HG03108 (cell line): ENCODE measurements around the gene PCDH10.

Experiments
- ATAC-seq: cut with Tn5 transposase; IDR thresholded peaks from one replicate; pipeline ENCODE4 v1.9.1; 2021; ENCODE audit warnings: moderate library complexity; ENCODE audit not compliant: unreplicated experiment

Gene PCDH10

DNA sequence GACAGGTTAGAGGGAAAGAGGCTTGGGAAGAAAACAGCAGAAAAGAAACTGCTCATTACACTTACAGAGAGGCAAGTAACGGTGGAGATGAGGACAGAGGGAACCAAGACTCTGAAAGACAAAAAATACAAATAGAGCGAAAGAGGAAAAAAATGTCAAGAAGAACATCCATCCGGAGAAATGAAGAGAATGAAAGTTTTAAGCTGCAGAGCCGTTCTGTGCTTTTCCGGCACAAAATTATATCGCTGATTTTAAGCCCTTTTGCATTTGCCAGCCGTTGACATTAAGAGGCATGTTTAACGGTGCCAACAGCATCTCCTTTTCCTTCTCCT is 236 bp downstream of the PCDH10 start:
- ATAC-seq: no peak

DNA sequence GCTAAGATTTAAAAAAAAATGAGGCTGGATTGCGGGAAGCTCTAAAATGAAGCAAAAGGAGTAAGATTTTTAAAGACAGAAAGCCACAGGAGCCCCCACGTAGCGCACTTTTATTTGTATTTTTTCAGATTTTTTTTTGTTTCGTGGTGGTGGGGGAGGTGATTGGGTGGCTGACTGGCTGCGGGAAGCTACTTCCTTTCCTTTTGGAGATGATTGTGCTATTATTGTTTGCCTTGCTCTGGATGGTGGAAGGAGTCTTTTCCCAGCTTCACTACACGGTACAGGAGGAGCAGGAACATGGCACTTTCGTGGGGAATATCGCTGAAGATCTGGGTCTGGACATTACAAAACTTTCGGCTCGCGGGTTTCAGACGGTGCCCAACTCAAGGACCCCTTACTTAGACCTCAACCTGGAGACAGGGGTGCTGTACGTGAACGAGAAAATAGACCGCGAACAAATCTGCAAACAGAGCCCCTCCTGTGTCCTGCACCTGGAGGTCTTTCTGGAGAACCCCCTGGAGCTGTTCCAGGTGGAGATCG is 908 bp downstream of the PCDH10 start:
- no peak for ATAC-seq

GRCh38 chr4:133150486-133151340 is 1.6 kb downstream of the PCDH10 start:
- no peak for ATAC-seq

DNA sequence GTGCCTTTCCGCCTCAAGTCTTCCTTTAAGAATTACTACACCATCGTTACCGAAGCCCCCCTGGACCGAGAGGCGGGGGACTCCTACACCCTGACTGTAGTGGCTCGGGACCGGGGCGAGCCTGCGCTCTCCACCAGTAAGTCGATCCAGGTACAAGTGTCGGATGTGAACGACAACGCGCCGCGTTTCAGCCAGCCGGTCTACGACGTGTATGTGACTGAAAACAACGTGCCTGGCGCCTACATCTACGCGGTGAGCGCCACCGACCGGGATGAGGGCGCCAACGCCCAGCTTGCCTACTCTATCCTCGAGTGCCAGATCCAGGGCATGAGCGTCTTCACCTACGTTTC is 2.2 kb downstream of the PCDH10 start:
- no peak for ATAC-seq

DNA sequence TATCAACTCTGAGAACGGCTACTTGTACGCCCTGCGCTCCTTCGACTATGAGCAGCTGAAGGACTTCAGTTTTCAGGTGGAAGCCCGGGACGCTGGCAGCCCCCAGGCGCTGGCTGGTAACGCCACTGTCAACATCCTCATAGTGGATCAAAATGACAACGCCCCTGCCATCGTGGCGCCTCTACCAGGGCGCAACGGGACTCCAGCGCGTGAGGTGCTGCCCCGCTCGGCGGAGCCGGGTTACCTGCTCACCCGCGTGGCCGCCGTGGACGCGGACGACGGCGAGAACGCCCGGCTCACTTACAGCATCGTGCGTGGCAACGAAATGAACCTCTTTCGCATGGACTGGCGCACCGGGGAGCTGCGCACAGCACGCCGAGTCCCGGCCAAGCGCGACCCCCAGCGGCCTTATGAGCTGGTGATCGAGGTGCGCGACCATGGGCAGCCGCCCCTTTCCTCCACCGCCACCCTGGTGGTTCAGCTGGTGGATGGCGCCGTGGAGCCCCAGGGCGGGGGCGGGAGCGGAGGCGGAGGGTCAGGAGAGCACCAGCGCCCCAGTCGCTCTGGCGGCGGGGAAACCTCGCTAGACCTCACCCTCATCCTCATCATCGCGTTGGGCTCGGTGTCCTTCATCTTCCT is 2.7 kb downstream of the PCDH10 start:
- no peak for ATAC-seq

GRCh38 chr4:133152330-133152821 is 3.3 kb downstream of the PCDH10 start:
- ATAC-seq: no peak

DNA sequence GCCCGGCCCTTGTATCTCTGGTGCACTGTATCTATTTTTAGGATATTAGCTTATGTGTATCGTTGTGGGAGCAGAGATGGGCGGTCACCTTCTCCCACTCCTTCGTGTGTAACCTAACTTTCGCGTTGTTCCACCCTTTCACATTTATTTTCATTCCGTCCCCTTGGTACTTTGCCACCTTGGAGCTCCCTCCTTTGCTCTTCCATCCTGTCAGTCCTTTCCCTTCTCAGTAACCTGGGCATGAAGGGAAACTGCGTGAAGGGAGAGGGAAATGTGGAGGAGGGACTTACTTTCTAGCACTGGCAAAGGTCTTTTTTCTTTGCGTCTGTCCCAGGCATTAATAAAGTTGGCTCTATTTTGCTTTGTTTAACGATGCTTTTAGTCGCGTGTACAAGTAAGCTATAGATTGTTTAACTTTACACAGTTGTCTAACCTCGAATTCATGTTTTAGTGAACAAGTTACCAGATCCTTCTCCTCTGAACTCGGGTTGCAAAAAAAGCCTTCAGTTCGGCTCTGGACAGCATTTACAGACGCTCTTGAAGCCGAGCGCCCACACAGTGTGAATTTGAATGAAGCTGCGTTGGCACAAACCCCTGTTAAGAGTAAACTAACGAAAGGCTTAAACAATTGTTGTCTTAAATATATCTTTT is 3.9 kb downstream of the PCDH10 start:
- ATAC-seq: no peak

GRCh38 chr4:133154725-133155124 is 5.6 kb downstream of the PCDH10 start:
- no peak for ATAC-seq

DNA sequence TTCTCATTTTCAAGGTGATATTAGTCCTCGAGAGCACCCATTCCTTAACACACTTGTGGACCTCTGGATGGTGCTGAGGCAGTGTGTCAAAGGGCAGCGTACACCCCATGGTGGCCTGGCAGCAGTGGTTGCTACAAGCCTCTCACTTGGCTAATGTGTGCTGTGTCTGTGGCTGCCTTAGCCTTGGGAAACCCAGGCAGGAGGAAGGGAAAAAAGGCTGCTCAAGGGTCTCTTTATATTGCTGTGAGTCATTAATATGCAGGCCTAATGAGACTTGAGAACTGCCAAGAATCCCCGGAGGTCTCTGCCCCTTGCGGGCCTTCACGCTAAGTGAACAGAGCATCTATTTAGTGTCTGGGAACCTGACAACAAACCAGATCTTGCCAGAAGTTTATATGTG is 7.0 kb downstream of the PCDH10 start:
- no peak for ATAC-seq

DNA sequence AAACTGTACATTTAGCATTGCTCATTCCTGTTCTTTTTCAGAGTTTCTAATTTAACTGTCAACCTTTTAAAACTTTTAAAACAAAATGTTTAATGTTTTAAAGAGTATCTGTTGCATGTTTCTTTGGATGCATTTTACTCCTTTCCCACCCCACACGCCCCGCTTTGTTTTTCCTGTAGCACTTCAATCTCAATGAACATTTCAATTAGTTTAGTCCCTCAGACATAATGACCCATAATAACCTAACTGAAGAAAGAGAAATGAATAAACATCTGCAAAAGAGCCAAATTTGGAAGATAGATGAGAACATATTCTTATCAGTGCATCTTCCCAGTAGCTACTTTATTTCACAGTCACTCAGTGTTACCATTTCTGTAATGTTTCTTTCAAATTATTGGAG is 7.5 kb downstream of the PCDH10 start:
- no peak for ATAC-seq

- ATAC-seq: no peak
These were observed 8.5 kb downstream of the PCDH10 start for GRCh38 chr4:133157460-133158160.

DNA sequence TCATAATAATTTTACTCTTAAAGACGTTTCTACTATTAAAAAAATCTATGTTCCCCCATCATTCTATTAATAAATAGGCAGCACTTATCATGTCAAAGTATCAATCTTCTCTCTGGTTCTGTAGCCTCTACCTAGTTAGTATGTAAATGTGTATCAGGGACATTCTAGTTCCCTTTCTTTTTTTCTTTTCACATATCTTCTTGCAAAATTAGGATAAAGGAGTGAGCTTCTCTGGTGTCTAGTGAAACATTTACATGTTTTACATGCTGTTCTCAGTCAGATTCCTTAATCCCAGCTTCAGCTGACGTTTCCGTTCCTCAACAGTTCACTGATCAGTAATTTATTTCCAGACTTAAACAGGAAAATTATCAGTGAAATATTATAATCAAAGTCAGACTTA is 11.8 kb downstream of the PCDH10 start:
- ATAC-seq: no peak

DNA sequence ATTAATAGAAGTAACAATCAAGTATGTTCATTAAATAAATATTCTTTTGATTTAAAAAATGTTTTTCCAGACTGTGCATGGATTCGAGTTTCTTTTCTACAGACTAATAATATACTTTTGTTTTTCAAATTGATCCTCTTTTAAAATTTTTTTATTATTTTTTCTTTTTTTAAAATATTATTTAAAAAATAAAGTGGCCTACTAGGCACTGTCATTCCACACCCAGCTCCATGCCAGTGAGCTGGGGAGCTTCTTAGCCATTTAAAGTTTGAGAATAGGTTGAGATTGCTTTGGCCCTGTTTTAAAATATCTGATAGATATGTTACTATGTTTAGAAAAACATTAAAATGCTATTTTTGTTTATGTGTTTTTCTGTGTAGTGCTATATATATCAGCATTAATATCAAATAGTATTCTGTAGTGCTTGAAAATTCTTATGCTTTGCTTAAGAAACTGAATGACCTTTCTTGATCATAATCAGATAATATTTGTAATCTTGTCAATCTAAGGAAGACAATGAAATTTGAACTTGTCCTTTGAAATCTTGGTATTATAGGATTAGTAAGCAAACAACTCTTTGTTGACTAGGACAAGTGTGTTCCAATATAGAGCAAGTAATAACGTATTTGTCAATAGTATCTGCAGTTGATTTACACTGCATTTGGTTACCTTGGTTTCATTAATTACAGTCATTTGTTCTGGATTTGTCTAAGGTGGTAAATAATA is 12.6 kb downstream of the PCDH10 start:
- ATAC-seq: no peak

DNA sequence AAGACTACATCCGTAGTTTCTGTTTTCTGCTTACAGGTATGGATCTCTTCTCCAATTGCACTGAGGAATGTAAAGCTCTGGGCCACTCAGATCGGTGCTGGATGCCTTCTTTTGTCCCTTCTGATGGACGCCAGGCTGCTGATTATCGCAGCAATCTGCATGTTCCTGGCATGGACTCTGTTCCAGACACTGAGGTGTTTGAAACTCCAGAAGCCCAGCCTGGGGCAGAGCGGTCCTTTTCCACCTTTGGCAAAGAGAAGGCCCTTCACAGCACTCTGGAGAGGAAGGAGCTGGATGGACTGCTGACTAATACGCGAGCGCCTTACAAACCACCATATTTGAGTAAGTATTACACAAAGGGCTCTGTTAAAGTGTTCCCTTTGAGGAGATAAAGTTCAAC is 13.8 kb downstream of the PCDH10 start:
- no peak for ATAC-seq

DNA sequence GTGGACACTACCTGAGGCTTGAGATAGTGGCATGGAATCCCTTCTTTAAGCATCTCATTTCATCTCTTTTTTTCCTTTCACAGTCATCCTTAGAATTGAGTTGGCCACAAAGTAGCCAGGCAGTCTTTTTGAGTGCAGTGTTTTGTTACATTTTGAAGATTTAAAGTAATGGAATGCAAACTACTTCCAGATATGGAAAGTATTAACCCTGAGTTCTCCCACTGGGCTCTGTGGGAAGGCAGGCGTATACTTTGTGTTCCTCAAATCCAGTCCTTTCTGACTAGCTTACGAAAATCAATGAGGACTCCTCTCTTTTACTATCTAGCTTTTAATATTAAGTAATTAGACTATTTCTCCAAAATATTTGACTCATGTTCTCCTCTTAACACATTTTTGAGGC is 29.9 kb downstream of the PCDH10 start:
- ATAC-seq: no peak

GRCh38 chr4:133186210-133186609 is 37.1 kb downstream of the PCDH10 start:
- no peak for ATAC-seq

- ATAC-seq: no peak
These were observed 37.8 kb downstream of the PCDH10 start for GRCh38 chr4:133186845-133187244.

GRCh38 chr4:133188433-133189146 is 39.5 kb downstream of the PCDH10 start:
- ATAC-seq: no peak

- no peak for ATAC-seq
These were observed 40.0 kb downstream of the PCDH10 start for GRCh38 chr4:133189147-133189517.

DNA sequence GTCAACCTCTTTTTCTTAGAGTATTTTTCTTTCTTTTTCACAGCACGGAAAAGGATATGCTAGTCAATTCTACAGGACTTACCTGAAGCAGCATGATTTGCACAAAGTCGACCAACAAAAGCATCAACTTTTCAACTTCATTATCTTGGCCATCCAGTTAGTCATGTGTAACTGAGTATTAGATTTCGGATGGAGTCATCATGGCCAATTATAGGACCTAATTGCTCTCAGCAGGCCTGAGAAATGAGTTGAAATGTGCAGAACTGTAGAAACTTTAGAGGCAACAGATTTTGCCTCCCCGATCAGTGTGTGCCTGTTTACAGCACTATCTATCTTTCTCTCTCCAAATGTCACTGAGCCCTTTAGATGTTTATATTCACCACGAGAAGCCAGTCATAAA is 41.0 kb downstream of the PCDH10 start:
- ATAC-seq: no peak
